ENCODE data around the gene TGFBR1.

TGFBR1 gene

DNA sequence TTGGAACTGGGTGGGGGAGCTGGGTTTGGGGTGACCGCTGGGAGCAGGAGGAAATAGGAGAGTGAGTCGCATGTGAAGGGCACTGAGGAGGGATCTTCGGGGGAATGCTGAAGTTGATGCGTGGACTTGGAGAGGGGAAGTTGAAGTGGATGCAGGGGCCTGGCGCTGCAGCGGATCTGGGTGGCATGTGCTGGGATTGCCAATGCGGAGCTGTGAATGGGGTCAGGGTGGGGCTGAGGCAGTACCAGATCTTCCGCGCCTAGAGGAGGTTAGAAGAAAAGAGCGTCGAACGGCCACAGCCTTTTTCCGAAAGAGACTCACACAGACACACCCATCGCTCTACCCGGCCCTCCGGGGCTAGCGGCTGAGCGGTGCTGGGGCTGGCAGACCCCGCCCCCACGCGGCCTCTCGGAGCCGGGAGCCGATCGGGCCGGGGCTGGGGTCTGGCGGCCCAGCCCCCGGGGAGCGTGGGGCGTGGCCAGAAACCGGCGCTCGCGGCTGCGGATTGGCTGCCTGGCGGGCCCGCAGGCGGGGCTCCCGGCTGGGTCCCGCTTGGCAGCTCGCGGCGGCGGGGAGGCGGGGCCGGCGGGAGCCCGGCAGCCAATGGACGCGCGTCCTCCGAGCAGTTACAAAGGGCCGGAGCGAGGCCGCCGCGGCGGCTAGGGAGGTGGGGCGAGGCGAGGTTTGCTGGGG is at the start of gene TGFBR1:
TSS of gene TGFBR1 (plus strand) at position 655 of the 693 bp plus-strand sequence. CDS start 93 bp downstream, outside the sequence.
- peak; percentile 92 for DNase-seq

DNA sequence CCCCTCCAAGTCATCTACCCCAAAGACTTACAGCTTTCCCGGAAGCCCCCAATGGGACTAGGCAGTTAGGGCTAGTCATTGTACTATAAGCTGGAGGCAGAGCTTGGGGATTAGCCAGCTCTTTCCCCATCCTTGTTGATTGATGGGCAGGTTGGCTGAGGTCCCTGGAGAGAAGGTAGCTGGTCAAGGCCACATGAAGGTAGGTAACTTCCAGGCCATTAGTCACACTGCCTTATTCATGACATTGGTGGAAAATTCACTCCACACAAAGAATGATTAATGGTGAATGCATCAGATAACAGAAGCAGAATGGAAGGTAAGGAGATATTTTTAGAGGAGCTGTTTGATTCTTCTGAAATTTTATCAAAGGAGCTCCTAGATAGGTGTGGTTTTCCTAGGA is 49.5 kb upstream of the TGFBR1 start:
- DNase-seq: no peak

DNA sequence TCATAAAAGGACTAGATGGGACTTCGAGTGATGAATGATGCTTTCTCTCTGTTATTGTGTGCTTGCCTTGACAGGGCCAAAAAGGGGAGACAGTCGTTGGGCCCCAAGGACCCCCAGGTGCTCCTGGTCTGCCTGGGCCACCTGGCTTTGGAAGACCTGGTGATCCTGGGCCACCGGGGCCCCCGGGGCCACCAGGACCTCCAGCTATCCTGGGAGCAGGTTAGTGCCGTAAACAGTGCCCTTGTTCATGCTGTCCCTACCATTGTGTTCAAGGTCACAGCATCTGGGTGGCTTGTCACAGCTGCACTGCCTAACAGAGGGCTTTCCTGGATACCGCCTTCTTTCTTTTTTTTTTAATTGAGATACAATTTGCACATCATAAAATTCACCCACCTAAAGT is 48.7 kb upstream of the TGFBR1 start:
- no peak for DNase-seq

DNA sequence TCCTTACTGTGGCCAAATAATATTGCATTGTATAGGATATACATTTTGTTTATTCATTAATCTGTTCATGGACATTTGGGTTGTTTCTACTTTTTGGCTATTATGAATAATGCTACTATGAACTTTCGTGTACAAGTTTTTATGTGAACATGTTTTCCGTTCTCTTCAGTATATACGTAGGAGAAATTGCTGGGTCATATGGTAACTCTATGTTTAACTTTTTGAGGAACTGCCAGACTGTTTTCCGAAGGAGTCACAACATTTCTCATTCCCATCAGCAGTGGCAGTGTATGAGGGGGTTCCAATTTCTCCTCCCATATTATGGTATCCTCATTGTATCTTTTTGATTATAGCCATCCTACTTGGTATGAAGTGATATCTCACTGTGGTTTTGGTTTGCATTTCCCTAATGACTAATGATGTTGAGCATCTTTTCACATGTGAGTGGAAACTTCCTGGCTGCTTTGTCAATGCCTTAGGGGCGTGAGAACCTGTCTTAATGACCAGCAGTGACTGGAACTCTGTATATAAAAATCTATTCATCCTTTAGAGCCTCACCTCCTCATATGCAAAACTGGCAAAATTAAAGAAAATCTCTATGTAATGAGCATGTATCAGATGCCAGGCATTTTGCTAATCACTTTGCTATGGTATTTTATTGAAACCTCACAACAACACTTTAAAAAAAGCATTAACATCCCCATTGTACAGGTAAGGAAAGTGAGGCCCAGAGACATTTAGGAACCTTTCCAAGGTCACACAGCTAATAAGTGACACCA is 47.8 kb upstream of the TGFBR1 start:
- DNase-seq: peak; percentile 64

DNA sequence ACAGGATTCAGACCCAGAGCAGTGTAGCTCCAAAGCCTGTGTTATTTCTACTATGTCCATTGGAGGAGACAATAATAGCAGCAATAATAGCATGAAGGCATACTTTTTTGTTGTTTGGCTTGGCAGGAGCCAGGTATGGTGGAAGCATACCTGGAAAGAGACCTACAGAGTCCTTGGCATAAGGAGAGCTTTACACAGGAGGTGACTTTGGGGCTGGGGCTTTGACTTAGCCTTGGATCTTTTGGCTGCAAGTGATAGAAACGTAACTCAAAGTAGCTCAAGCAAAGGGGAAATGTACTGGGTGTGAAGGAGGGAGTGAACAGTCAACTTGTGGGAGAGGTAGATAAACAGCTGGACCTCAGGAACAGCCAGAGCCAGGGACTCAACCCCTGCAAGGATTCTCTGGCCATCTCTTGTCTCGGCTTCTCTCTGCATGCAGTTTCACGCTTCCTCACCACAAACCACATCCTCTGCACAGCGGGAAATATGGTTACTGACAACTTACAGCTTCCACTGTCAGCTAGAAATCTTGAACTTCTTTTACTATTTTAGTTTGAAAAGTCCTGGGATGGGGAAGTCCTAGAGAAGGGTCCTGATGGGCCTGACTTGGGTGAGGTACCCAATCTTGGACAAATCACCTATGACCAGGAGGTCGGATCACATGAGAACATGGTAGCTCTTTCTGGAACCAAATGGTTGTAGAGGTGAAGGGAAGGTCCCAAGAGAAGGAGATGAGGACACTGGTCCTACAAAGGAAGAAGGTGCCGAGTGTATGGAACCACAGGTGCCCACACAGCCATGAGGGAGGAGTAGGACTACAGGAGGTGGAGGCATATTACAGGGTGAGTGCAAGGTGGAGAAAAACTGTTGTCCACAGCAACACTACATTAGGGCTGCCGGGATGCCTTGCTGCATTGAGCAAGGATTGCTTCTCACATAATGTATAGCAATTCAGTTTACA is 47.0 kb upstream of the TGFBR1 start:
- DNase-seq: peak; percentile 93

DNA sequence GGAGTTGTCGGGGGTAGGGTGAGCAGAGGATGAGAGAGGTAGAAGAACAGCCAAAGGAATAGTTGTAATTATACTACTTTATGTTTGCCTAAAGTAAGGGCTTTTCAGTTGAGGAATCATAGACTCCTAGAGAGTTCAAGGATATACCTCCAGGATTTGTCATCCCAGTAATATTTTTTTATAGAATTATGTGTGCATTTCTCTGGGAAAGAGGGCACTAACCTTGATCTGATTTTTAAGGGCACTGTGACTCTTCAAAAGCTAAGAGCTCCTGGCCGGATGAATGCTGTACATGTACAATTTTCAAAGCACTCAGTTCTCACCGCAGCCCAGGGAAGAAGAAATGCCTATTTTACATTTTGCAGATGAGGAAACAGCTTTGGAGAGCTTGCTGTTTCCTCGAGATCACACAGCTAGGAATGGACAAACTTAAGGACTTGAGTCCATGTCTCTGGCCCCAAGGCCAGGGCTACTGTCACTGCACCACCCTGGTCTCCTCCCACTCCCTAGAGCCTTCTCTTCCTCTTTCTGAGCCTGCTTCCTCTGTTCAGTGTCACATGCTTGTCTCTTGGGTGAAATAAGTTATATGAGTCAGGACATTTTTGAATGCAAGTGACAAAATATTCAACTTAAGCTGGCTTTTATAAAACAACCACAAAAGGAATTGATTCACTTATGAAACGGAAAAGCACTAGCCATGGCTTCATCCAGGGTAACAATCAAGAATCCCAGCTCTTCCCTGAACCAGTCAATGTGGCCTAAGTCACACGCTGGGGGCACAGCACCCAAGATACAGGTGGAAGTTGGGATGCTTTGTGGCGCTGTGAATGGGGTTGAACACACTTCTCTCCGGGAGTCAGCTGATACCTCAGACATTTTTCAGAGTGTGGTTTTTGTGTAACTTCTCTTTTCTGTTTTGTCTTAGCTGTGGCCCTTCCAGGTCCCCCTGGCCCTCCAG is 45.7 kb upstream of the TGFBR1 start:
- DNase-seq: peak; percentile 75

DNA sequence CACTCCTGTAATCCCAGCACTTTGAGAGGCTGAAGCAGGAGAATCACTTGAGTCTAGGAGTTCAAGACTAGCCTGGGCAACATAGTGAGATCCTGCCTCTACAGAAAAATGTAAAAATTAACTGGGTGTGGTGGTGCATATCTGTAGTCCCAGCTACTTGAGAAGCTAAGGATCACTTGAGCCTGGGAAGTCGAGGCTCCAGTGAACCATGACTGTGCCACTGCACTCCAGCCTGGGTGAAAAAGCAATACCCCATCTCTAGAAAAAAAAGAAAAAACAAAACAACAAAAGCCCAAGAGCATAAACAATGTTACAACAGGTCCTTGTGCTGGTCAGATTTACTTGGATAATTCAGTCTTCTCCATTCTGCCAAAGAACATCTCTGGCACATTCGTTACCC is 44.3 kb upstream of the TGFBR1 start:
- DNase-seq: no peak

DNA sequence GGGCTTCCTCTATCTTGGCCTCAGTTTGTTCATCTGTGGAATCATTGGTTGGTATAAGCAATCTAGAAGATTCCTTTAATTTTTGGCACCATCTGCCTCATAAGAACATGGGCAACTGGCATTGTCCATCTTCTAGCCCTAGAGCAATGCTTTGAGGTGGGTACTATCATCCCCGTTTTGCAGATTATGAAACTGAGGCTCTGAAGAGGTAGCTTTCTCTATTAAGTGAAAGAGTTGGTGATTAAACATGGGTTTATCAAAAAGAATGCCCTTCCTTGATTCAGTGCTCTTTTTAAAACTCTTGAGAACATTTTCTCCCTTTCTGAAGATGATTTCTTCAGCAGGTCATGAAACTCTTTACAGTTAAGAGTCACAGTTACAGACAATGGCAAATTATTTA is 42.4 kb upstream of the TGFBR1 start:
- no peak for DNase-seq

DNA sequence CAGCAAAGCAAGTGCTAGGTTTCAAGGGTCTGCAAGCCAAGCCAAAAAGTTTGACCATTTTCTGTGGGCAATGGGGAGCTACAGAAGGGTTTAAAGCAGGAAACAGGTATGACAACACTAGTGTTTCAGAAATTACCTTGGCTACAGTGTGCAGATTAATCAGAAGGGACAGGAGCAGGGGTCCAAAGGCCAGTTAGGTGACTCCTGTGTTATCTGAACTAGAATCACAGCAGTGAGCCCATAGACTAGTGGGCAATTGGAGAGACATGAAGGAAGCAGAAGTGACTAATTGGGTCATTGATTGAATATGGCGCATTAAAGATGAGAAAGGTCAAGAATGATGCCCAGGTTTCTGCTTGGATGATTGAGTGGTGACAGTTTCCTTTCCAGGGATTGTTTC is 41.4 kb upstream of the TGFBR1 start:
- no peak for DNase-seq

DNA sequence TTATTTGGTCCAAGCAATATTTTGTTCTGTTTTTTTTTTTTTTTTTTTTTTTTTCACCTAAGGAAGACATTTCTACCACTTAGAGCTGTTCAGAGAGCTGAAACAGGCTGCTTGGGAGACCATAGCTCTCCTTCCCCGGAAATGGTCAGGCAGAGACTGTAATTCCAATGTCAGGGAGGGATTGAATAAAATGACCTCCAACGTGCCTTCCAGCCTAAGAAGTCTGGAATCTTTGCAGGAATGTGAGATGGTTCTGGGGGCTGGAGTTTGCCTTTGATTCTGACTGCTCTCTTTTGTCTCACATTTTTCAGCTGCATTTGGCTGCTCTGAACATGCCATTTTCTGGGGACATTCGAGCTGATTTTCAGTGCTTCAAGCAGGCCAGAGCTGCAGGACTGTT is 38.3 kb upstream of the TGFBR1 start:
- no peak for DNase-seq

DNA sequence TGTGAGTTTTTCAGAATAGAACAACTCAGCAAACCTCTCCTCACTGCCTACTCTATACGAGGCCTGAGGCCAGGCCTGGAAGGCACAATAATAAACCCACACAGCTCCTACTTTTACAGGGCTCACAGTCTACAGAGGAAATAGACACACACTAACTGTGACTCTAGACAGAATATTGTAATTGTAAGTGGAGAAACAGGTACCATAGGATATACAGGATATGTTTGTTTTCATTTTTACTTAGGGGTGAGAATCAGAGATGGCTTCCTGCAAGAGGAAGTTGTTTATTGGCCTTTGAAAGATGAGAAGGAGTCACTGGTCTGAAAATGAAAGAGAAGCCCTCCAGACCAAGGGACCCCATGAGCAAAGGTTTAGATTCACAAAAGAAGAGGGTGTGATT is 35.8 kb upstream of the TGFBR1 start:
- no peak for DNase-seq

DNA sequence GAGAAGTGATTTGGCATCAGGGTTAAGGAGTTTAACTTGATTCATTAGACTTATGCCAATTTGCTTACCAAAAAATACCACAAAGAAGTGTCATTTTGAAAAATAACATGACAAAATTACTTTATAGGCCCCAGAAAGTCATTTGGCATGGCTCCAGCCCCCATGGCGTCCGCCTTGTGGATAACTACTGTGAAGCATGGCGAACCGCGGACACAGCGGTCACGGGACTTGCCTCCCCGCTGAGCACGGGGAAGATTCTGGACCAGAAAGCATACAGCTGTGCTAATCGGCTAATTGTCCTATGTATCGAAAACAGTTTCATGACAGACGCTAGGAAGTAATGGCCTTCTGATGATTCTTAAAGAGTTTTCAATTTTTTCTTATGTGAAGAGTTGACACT is 35.4 kb upstream of the TGFBR1 start:
- no peak for DNase-seq

DNA sequence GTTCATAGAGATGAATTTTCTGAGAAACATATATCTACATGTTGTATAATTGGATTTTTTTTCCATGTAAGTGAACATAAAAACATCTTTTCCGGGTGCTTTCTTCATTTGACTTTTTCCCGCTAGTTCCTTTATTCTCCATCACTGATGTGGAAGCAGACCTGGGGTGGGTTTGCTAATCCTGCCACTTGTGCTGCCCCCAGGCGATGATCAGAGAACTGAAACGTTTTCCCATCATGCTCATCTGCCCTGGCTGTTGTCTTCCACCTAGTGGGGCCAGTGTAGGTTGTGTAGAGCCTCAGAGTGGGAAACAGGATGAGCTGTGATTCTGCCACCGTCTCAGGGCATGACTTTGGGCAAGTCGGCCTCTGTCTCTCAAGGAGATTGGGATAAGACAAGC is 34.2 kb upstream of the TGFBR1 start:
- DNase-seq: no peak

DNA sequence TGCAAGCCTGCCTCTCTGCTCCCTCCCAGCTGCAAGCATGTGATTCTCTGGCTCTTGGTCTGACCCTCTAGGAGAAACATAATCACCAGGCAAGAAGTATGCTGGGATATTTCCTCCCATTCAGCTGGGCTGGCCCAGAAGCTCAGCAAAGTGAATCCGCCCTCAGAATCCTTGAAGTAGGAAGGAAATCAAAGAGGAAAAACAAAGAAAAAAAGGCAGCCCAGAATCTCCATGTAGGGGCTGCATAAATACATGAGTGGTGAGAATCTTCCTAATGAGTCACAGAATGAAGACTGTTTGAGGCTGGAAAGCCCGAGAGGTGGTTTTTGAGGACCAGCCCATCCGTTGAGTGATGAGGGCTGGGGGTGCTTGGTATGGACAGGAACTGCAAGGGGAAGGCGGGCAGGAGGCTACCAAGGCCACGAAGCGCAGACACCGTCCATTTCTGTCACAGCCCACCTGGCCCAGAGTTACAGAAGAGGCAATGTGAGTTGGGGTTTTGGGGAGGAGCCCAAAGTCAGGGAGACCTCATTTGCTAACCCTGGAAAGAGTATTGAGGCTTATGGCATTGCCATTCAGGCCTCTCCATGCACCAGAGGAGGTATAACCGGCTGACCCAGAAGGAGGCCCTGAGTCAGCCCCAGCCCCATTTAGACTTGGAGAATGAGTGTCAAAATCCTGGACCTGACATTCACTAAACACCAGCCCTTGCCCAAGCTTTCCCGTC is 33.4 kb upstream of the TGFBR1 start:
- DNase-seq: no peak

DNA sequence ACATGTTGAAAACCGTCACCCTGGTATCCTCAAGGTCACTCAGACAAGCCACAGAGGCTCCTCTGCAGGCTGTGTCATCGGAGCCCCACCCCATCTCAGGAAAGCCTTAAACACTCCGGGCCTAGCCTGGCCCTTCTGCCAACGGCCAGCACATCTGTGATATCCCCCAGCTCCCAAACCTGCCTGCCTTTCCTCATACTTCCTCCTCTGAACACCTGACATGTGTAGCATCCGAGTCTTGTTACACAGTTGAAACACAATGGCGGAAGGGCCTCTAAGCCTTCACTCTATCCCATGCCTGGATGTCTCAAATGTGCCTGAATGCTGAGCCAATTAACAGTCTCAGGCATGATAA is 32.9 kb upstream of the TGFBR1 start:
- no peak for DNase-seq

DNA sequence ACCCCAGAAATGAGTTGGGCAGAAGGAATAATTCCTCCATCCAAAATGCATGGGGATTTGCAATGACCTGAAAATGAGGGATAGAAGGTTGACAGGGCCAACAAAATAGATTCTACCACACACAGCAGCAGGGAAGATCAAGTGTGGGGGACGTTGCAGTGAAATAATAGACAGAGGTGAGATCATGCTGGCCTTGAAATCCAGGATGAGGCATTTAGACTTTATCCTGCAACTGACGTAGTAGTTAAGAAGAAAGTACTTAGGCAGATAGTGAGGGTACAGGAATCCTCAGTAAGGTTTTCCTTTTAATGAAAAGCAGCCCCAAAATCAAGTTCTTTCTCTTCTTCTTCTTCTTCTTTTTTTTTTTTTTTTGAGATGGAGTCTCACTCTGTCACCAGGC is 31.6 kb upstream of the TGFBR1 start:
- no peak for DNase-seq

DNA sequence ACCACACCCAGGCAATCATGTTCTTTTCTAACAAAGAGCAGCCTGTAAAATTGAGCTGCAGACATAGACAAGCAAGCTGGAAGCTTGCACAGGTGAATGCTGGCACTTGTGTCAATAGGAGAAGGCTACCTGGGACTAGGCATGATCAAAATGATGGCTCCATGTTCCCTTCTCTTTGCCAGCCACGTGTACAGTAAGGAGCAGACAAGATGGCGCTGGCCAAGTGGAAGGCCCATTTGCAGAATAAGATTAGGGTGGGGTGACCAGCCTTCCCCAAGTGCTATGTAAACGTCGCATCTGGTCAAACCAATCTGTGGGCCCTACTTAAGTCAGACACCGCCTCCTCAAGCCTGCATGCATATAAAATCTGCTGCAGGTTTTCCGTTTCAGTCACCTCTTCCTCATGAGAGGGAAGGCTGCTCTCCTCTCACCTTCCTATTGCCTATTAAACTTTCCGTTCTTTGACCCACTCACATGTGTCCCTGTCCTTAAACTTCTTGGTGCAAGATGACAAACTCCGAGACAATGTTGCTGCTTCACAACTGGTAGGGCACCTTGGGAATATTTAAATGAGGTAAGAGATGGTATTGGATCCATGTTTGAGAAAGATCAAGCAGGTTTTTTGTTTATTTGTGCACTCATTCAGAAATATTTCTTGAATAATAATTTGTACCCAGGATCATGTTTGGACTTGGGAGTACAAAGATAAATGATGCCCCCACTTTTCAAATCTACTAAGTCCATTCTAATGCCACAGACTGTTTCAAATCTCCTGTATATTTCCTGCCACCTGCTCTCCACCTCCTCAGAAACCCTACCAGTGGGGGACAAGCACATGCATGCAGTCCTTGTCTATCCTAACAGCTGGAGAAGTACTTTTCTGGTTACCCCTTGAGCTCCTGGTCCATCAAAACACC is 30.7 kb upstream of the TGFBR1 start:
- DNase-seq: peak; percentile 28

DNA sequence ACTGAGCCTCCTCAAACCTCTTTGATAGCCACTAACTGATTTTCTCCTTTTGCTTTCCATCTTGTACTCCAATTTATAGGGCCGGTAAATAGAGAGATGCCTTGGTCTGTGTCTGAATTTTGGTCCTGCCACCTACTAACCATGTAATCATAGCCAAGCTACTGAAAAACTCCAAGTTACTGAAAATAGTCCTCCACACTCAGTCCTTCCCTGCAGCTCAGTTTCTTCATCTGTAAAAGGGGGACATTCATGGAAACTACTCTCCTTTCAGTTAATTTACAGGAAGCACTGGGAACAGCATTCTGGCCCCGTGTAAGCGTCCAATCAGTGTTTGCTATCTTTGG is 30.0 kb upstream of the TGFBR1 start:
- DNase-seq: no peak

DNA sequence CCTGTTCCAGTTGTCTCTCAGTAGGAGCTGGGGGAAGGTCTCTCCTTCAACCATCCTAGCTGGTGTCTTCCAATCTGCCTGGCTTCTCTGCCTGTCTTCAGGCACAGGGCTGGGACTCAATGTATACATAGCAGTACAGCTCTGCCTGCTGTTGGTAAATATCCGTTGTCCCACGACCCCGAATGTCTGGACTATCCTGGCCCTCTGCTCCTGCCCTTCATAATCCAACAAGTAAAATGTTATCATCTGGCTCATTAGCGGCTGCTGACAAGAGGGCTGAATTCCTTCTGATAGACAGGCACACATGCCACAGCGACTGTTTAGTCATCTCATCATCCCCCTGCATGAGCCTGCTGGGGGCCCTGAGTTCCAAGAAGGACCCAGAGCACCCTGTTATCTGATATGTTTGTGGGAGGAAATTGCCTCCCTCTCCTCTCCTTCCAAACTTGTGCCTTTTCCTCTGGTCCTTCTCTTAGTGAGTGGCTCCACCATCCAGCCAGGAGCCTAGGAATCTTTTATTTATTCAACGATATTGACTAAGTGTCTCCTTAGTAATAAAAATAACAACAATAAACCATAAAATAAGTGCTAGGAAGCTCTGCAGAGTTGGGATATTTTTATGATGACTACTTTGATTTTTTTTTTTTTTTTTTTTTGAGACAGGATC is 29.5 kb upstream of the TGFBR1 start:
- DNase-seq: peak; percentile 94

DNA sequence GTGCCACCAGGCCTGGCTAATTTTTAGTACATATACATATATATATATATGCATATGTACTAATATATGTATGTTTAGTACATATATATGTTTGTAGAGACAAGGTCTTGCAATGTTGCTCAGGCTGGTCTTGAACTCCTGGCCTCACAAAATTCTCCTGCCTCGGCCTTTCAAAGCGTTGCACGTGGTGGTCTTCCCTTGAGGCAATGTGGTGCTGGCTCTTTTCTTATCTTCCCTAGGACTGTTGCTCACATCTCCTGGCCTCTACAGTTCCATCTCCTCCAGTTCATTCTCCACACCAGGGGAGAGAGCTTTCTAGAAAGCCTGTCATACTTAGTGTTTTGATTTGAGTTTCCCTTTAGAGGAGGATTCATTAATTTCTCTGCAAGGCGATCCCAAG is 28.9 kb upstream of the TGFBR1 start:
- no peak for DNase-seq

Data from hematopoietic multipotent progenitor cell treated with erythropoietin and hydrocortisone succinate and interleukin-3 and kit ligand, for 8 days (in vitro differentiated cells).